DND-41 (cell line): ENCODE measurements around the gene GRIK3.

ENCODE experiments used
- ATAC-seq: fragments of 200-7000 bp; cut with Tn5 transposase; 3 replicates; pipeline ENCODE4 v1.9.1; 2021; ENCODE audit warnings: low read depth; ENCODE audit not compliant: insufficient read depth
- DNase-seq: peaks from one replicate; pipeline ENCODE4 v3.0.0-alpha.2; 2020
- H2AFZ ChIP-seq: 2 replicates; pipeline ENCODE4 v1.6.0; 2012; ENCODE audit warnings: low read depth, low read length
- H3K27ac ChIP-seq: 2 replicates; pipeline ENCODE4 v1.5.1; 2012; ENCODE audit warnings: low read length, inconsistent platforms
- H3K27me3 ChIP-seq: fragments of 200-600 bp; sonication (generic); 2 replicates; pipeline ENCODE4 v1.6.0; 2012; ENCODE audit warnings: low read length, mild to moderate bottlenecking, inconsistent platforms; ENCODE audit not compliant: insufficient read depth, poor library complexity
- H3K36me3 ChIP-seq: 2 replicates; pipeline ENCODE4 v1.5.1; 2012; ENCODE audit warnings: low read length, inconsistent platforms; ENCODE audit not compliant: insufficient read depth
- H3K4me1 ChIP-seq: 2 replicates; pipeline ENCODE4 v1.5.1; 2012; ENCODE audit warnings: mild to moderate bottlenecking, low read length; ENCODE audit not compliant: insufficient read depth
- H3K4me2 ChIP-seq: 2 replicates; pipeline ENCODE4 v1.6.0; 2012; ENCODE audit warnings: mild to moderate bottlenecking, moderate library complexity, low read length, inconsistent platforms; ENCODE audit not compliant: insufficient read depth
- H3K4me3 ChIP-seq, 2 experiments: fragments of 200-600 bp in 1 of 2; shearing (Covaris generic) in 1 of 2; 2 replicates each; pipeline ENCODE4 v1.5.1; 2012 to 2016; ENCODE audit warnings: inconsistent platforms in 2 of 2, low read length in 2 of 2, mild to moderate bottlenecking in 2 of 2, low read depth in 1 of 2, moderate library complexity in 1 of 2
- H3K79me2 ChIP-seq: 2 replicates; pipeline ENCODE4 v1.6.0; 2012; ENCODE audit warnings: low read length, inconsistent platforms; ENCODE audit not compliant: insufficient read depth
- H3K9ac ChIP-seq: 2 replicates; pipeline ENCODE4 v1.6.0; 2012; ENCODE audit warnings: low read depth, mild to moderate bottlenecking, inconsistent platforms, low read length, moderate library complexity
- H3K9me3 ChIP-seq: 2 replicates; pipeline ENCODE4 v1.5.1; 2012; ENCODE audit warnings: low read length, moderate library complexity, mild to moderate bottlenecking, inconsistent platforms; ENCODE audit not compliant: insufficient read depth, severe bottlenecking
- H4K20me1 ChIP-seq: 2 replicates; pipeline ENCODE4 v1.6.0; 2012; ENCODE audit warnings: low read length; ENCODE audit not compliant: insufficient read depth
- CTCF ChIP-seq: IDR thresholded peaks from 2 replicates; pipeline ENCODE4 v1.5.1; 2012; ENCODE audit warnings: borderline replicate concordance, low read length, moderate library complexity, mild to moderate bottlenecking; ENCODE audit not compliant: poor library complexity, severe bottlenecking; ENCODE audit errors: extremely low read depth
- EZH2 ChIP-seq: IDR thresholded peaks from 3 replicates; pipeline ENCODE4 v1.6.1; 2012; ENCODE audit warnings: borderline replicate concordance, low read depth, mild to moderate bottlenecking, moderate library complexity, low read length, inconsistent platforms; ENCODE audit not compliant: severe bottlenecking

GRIK3 gene

GRCh38 chr1:36858981-36859380, 175.3 kb downstream of the GRIK3 start:
- Histone ChIP-seq H3K27me3 (no peaks in the 10 kb centered on the region), H3K4me3 (no peak overlapping the region), H3K4me1 (no peaks in the 10 kb centered on the region), H3K36me3 (no peaks in the 10 kb centered on the region), H3K4me2 (no peak overlapping the region), H3K9me3 (no peaks in the 10 kb centered on the region), H4K20me1 (peaks cover 12% of the 10 kb centered on the region; the same call in 1 of the 2 replicates), H3K79me2 (no peaks in the 10 kb centered on the region), H2AFZ (no peak overlapping the region), H3K27ac (no peak overlapping the region), H3K9ac (no peak overlapping the region)
- DNase-seq (no peak), ATAC-seq (no peak)
- no peak for TF ChIP-seq EZH2

GRCh38 chr1:36858553-36858952, 175.8 kb downstream of the GRIK3 start:
- Histone ChIP-seq H4K20me1 (peaks cover 12% of the 10 kb centered on the region; the same call in 1 of the 2 replicates), H3K4me3 (no peak overlapping the region), H3K9ac (no peak overlapping the region), H3K4me1 (no peaks in the 10 kb centered on the region), H3K4me2 (no peak overlapping the region), H3K36me3 (no peaks in the 10 kb centered on the region), H3K27me3 (no peaks in the 10 kb centered on the region), H3K27ac (no peak overlapping the region), H3K9me3 (no peaks in the 10 kb centered on the region), H3K79me2 (no peaks in the 10 kb centered on the region), H2AFZ (no peak overlapping the region)
- TF ChIP-seq CTCF, result no peak
- TF ChIP-seq EZH2, result no peak
- no peak for ATAC-seq
- no peak for DNase-seq

- Histone ChIP-seq H3K9ac (no peak overlapping the region), H3K36me3 (no peaks in the 10 kb centered on the region), H3K27me3 (peaks cover 4% of the 10 kb centered on the region), H2AFZ (no peak overlapping the region), H4K20me1 (peaks cover 12% of the 10 kb centered on the region; the same call in 1 of the 2 replicates), H3K27ac (no peak overlapping the region), H3K4me2 (no peak overlapping the region), H3K9me3 (no peaks in the 10 kb centered on the region), H3K4me3 (no peak overlapping the region), H3K4me1 (no peaks in the 10 kb centered on the region), H3K79me2 (no peaks in the 10 kb centered on the region)
- no peak for TF ChIP-seq CTCF
- TF ChIP-seq EZH2, result no peak
- ATAC-seq, result no peak
- DNase-seq, result no peak
These were observed 176.6 kb downstream of the GRIK3 start for GRCh38 chr1:36857754-36858153.

GRCh38 chr1:36855699-36856494, 178.4 kb downstream of the GRIK3 start:
- Histone ChIP-seq H4K20me1 (peaks cover 13% of the 10 kb centered on the region), H2AFZ (no peak overlapping the region), H3K4me3 (no peak overlapping the region), H3K9me3 (no peaks in the 10 kb centered on the region), H3K4me2 (no peak overlapping the region), H3K4me1 (no peaks in the 10 kb centered on the region), H3K27me3 (peaks cover 22% of the 10 kb centered on the region), H3K36me3 (no peaks in the 10 kb centered on the region), H3K79me2 (no peaks in the 10 kb centered on the region), H3K27ac (no peak overlapping the region), H3K9ac (no peak overlapping the region)
- TF ChIP-seq EZH2 (no peak), CTCF (no peak)
- no peak for ATAC-seq
- DNase-seq, result no peak
